GM19099 (cell line): ENCODE results near the gene ST3GAL5.

Source experiments
- POLR2A ChIP-seq: IDR thresholded peaks from 3 replicates; pipeline ENCODE4 v1.6.1; 2011; ENCODE audit warnings: low read depth; ENCODE audit not compliant: insufficient read length; ENCODE audit errors: extremely low read depth

The ST3GAL5 gene

DNA sequence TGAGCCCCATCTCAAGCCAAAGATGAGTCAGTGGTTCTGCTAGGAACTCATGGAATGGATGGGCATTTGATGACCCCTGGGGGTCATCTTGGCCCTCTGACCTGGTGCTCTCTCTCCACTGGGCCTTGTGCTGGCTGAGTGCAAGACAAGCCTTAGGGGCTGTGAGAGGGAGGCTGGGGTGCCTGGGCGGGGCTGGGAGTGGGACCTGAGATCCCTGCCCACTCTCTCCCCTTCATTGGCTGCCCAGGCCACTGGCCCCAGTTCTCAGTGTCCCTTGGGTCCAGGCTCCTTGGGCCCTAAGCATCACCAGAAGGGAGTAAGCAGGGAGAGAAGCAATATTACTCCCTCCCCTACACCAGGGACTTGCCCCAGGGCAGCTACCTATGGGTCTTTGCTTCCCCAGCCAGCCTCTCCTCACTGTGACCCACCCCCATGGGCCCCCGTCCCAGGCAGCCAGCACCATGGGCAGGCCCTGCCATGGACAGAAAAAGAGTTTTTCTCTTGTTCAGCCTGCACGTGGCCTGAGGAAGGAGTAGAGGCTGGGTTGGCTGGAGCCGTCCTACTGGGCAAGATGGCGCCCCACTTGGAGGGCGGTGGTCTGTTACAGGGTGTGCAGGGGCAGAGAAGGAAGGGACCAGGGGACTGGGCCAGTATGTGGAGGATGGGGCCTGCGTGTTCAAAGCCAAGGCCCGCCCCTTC is 101.4 kb downstream of the ST3GAL5 start:
- TF ChIP-seq POLR2A = no peak
